Measurements from ENCODE around the gene FGD5.

The FGD5 gene

GRCh38 chr3:14870783-14871060 lies 52.0 kb downstream of the FGD5 start:
- no peak overlapping the region for H3K4me3 ChIP-seq (ENCODE audit: low read length)
- TF ChIP-seq ZNF274 (IDR thresholded peaks at IDR 0.05; ENCODE audit: low read depth, low read length) = no peak

- no peak overlapping the region for H3K4me3 ChIP-seq (ENCODE audit: low read length)
- TF ChIP-seq ZNF274 (IDR thresholded peaks at IDR 0.05; ENCODE audit: low read depth, low read length) = no peak
Measured at GRCh38 chr3:14871456-14872200, 52.9 kb downstream of the FGD5 start.

- TF ChIP-seq ZNF274 (IDR thresholded peaks at IDR 0.05; ENCODE audit: low read depth, low read length) = no peak
- no peak overlapping the region for H3K4me3 ChIP-seq (ENCODE audit: low read length)
Measured at GRCh38 chr3:14872706-14873105, 53.9 kb downstream of the FGD5 start.

- TF ChIP-seq ZNF274 (IDR thresholded peaks at IDR 0.05; ENCODE audit: low read depth, low read length) = no peak
- no peak overlapping the region for H3K4me3 ChIP-seq (ENCODE audit: low read length)
Measured at GRCh38 chr3:14874784-14875183, 56.0 kb downstream of the FGD5 start.

- no peak overlapping the region for H3K4me3 ChIP-seq (ENCODE audit: low read length)
- no peak for TF ChIP-seq ZNF274 (IDR thresholded peaks at IDR 0.05; ENCODE audit: low read depth, low read length)
Measured at GRCh38 chr3:14875411-14876175, 56.8 kb downstream of the FGD5 start.

- no peak overlapping the region for H3K4me3 ChIP-seq (ENCODE audit: low read length)
- no peak for TF ChIP-seq ZNF274 (IDR thresholded peaks at IDR 0.05; ENCODE audit: low read depth, low read length)
Measured at GRCh38 chr3:14876921-14877333, 58.2 kb downstream of the FGD5 start.

GRCh38 chr3:14877469-14877868 lies 58.7 kb downstream of the FGD5 start:
- H3K4me3 ChIP-seq (ENCODE audit: low read length) = no peak overlapping the region
- no peak for TF ChIP-seq ZNF274 (IDR thresholded peaks at IDR 0.05; ENCODE audit: low read depth, low read length)

GRCh38 chr3:14879211-14879874 lies 60.6 kb downstream of the FGD5 start:
- H3K4me3 ChIP-seq (ENCODE audit: low read length) = no peak overlapping the region
- TF ChIP-seq ZNF274 (IDR thresholded peaks at IDR 0.05; ENCODE audit: low read depth, low read length) = no peak

- no peak overlapping the region for H3K4me3 ChIP-seq (ENCODE audit: low read length)
- TF ChIP-seq ZNF274 (IDR thresholded peaks at IDR 0.05; ENCODE audit: low read depth, low read length) = no peak
Measured at GRCh38 chr3:14880447-14881106, 61.8 kb downstream of the FGD5 start.

GRCh38 chr3:14883226-14883625 lies 64.5 kb downstream of the FGD5 start:
- no peak overlapping the region for H3K4me3 ChIP-seq (ENCODE audit: low read length)
- TF ChIP-seq ZNF274 (IDR thresholded peaks at IDR 0.05; ENCODE audit: low read depth, low read length) = no peak

GRCh38 chr3:14884665-14885064 lies 65.9 kb downstream of the FGD5 start:
- TF ChIP-seq ZNF274 (IDR thresholded peaks at IDR 0.05; ENCODE audit: low read depth, low read length) = no peak
- H3K4me3 ChIP-seq (ENCODE audit: low read length) = no peak overlapping the region

- no peak for TF ChIP-seq ZNF274 (IDR thresholded peaks at IDR 0.05; ENCODE audit: low read depth, low read length)
- no peak overlapping the region for H3K4me3 ChIP-seq (ENCODE audit: low read length)
Measured at GRCh38 chr3:14885307-14885706, 66.5 kb downstream of the FGD5 start.

GRCh38 chr3:14886101-14886500 lies 67.3 kb downstream of the FGD5 start:
- no peak overlapping the region for H3K4me3 ChIP-seq (ENCODE audit: low read length)
- no peak for TF ChIP-seq ZNF274 (IDR thresholded peaks at IDR 0.05; ENCODE audit: low read depth, low read length)

GRCh38 chr3:14889205-14889604 lies 70.4 kb downstream of the FGD5 start:
- no peak overlapping the region for H3K4me3 ChIP-seq (ENCODE audit: low read length)
- no peak for TF ChIP-seq ZNF274 (IDR thresholded peaks at IDR 0.05; ENCODE audit: low read depth, low read length)

Measured in GM08714 (cell line).